A549 (cell line): ENCODE measurements around the gene SHISA4.

Experiments used
- EP300 ChIP-seq, 2 experiments: fragments of >200 bp; sonication (Bioruptor Twin); formaldehyde crosslinking; IDR thresholded peaks; 2 replicates in 1 of 2; 3 replicates in 1 of 2; pipeline ENCODE4 v1.6.1; 2016 to 2017
- POLR2A ChIP-seq: IDR thresholded peaks from 2 replicates; pipeline ENCODE4 v1.6.1; 2012; ENCODE audit warnings: mild to moderate bottlenecking, low read length
- REST ChIP-seq: fragments of 200-600 bp; sonication (generic); IDR thresholded peaks from 2 replicates; pipeline ENCODE4 v1.6.1; 2016; ENCODE audit warnings: antibody characterized with exemption, mild to moderate bottlenecking, moderate library complexity

- no peak for TF ChIP-seq REST
- no peak for TF ChIP-seq EP300 (IDR thresholded peaks at IDR 0.05)
- TF ChIP-seq POLR2A: no peak
Observed at GRCh38 chr1:201881617-201882016, 7.1 kb upstream of the SHISA4 start.
